Urinary bladder (tissue), 4 donors: ENCODE measurements around the gene FBXO36. TPM values are rescaled to one million over a fixed set of nuclear protein-coding genes. Genes with fewer than 3 reads are reported as not detected.

Experiments
- DNase-seq: peaks from one replicate; pipeline ENCODE4 v3.0.0-alpha.2; 2015; ENCODE audit errors: extremely low spot score
- H3K27ac ChIP-seq: one replicate; pipeline ENCODE4 v1.5.1; 2013; ENCODE audit warnings: low read depth, mild to moderate bottlenecking, moderate library complexity
- H3K36me3 ChIP-seq: one replicate; pipeline ENCODE4 v1.6.1; 2013; ENCODE audit warnings: mild to moderate bottlenecking, moderate library complexity; ENCODE audit not compliant: insufficient read depth
- H3K4me1 ChIP-seq: one replicate; pipeline ENCODE4 v1.6.1; 2013; ENCODE audit warnings: mild to moderate bottlenecking, moderate library complexity; ENCODE audit not compliant: insufficient read depth
- H3K4me3 ChIP-seq: one replicate; pipeline ENCODE4 v1.5.1; 2013; ENCODE audit warnings: low read depth, low read length
- WGBS: extraction: QIAGEN DNeasy Blood & Tissue Kit; methylation state at CpG from one replicate; pipeline ENCODE4 v1.1.7; 2013; 5-methylcytosine and 5-hydroxymethylcytosine counted together
- polyA plus RNA-seq: library from polyadenylated mRNA; stranded (reverse); fragments of 200-250 nt; gene quantifications from one replicate; pipeline ENCODE4 v1.2.3, GENCODE V29; 2013
- small RNA-seq: library from RNA; depleted of rRNA; stranded (forward); fragments of <200 nt; gene quantifications from one replicate; pipeline ENCODE3, GENCODE V24; 2014
- total RNA-seq: library from RNA; depleted of rRNA; stranded (reverse); fragments of >200 nt; gene quantifications from one replicate; pipeline ENCODE4 v1.2.3, GENCODE V29; 2014
- donor health status: healthy with polysubstance abuse.
- donor health status: healthy.

Gene FBXO36
- total and polyA plus RNA-seq, 2 donors = 2.3 to 3.2 TPM

- no peak for DNase-seq
- H3K4me3 ChIP-seq = no peak overlapping the region
- no peak overlapping the region for H3K27ac ChIP-seq
- no peaks in the 10 kb centered on the region for H3K4me1 ChIP-seq
- no peaks in the 10 kb centered on the region for H3K36me3 ChIP-seq
- WGBS = 93% methylated on average over 2 of the region's 2 CpGs
Observed at GRCh38 chr2:230053753-230054478, 131.6 kb downstream of the FBXO36 start.

- WGBS = 86% methylated on average over 3 of the region's 3 CpGs
- Histone ChIP-seq H3K36me3 (no peaks in the 10 kb centered on the region), H3K27ac (no peak overlapping the region), H3K4me3 (no peak overlapping the region), H3K4me1 (no peaks in the 10 kb centered on the region)
- no peak for DNase-seq
Observed at GRCh38 chr2:230060672-230061293, 138.5 kb downstream of the FBXO36 start.

Small RNAs within 50 kb of the gene (small RNA-seq; reads per million reads assigned to genes)
- gene RNU6-1027P (not detected), gene RNU6-613P (not detected), gene RNU6-964P (not detected), gene RNY4P19 (not detected)

Other genes with a start within 250 kb of the FBXO36 start
- 4.4 TPM for gene DNER, start 207.9 kb upstream of the FBXO36 start, total RNA-seq
- 2.9 TPM for gene DNER, start 207.9 kb upstream of the FBXO36 start, polyA plus RNA-seq
- 274 TPM for gene TRIP12, start 494 bp upstream of the FBXO36 start, total RNA-seq
- gene TRIP12, start 494 bp upstream of the FBXO36 start, polyA plus RNA-seq = 49.2 TPM
- 13.7 TPM for gene SLC16A14, start 146.4 kb downstream of the FBXO36 start, total RNA-seq
- gene SLC16A14, start 146.4 kb downstream of the FBXO36 start, polyA plus RNA-seq = 4.9 TPM